AG04449 (cell line): ENCODE results near the gene ROCK2.

Experiments
- CTCF ChIA-PET: fragments of 350-600 bp; formaldehyde crosslinking; extraction: SDS; loops from one replicate; lab custom pipeline; 2021; ENCODE audit warnings: antibody characterized with exemption; lab: Yijun Ruan, JAX
- POLR2A ChIA-PET: fragments of 400-600, 350-600 bp; formaldehyde crosslinking; extraction: SDS; loops from one replicate; lab custom pipeline; 2020; ENCODE audit warnings: antibody characterized with exemption, inconsistent platforms; lab: Yijun Ruan, JAX
- DNase-seq: peaks from one replicate; pipeline ENCODE4 v3.0.0-alpha.2; 2010; ENCODE audit warnings: low read depth, low spot score
- H3K4me3 ChIP-seq: 2 replicates; pipeline ENCODE4 v1.5.1; 2011; ENCODE audit warnings: low read depth, mild to moderate bottlenecking, control low read depth, low read length
- TF ChIP-seq, protein P1 (sequence below): IDR thresholded peaks from one replicate; pipeline ENCODE4 v1.5.1; 2011; ENCODE audit warnings: mild to moderate bottlenecking, moderate library complexity, low read length, control low read depth, inconsistent platforms; ENCODE audit not compliant: insufficient read depth; ENCODE audit errors: missing control alignments

ROCK2 gene

DNA sequence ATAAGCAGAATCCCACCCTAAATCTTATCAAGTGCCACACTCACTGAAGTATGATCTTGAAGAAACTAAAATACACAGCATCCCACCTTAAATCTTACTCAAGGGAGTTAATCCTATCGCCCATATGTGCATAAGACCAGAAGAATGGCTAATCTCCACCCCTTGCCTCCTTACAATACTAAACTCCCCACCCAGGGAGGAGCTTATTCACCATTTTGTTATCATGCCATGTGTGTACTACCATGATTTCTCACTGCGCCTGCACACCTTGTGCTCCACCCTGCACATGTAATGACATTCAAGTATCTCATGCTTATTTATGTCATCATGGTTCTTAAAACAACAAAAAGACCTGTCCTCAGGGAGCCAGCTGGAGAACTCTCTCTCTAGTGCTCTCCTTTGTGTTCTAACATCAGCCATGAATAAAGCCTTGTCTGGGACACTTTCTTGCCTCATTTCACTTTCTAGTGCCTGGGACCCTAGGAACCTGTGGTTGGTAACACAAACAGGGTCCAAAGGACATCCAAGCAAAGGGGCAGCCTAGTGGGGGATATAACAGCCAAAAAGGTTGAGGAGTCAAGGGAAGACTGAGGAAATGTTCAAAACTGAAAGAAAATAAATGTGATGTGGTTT, 101.8 kb downstream of the ROCK2 start:
- ChIA-PET POLR2A (no interaction called here), CTCF (interaction anchor here (1.2 to 3.3 kb wide), 3 partner anchors 169 to 205 kb away, joined by 3 to 11 read pairs (median 4); no protein-coding TSS in a partner anchor)
- DNase-seq, result no peak
- H3K4me3 ChIP-seq, result no peak overlapping the region
- TF ChIP-seq, protein P1, sequence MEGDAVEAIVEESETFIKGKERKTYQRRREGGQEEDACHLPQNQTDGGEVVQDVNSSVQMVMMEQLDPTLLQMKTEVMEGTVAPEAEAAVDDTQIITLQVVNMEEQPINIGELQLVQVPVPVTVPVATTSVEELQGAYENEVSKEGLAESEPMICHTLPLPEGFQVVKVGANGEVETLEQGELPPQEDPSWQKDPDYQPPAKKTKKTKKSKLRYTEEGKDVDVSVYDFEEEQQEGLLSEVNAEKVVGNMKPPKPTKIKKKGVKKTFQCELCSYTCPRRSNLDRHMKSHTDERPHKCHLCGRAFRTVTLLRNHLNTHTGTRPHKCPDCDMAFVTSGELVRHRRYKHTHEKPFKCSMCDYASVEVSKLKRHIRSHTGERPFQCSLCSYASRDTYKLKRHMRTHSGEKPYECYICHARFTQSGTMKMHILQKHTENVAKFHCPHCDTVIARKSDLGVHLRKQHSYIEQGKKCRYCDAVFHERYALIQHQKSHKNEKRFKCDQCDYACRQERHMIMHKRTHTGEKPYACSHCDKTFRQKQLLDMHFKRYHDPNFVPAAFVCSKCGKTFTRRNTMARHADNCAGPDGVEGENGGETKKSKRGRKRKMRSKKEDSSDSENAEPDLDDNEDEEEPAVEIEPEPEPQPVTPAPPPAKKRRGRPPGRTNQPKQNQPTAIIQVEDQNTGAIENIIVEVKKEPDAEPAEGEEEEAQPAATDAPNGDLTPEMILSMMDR, result no peak

DNA sequence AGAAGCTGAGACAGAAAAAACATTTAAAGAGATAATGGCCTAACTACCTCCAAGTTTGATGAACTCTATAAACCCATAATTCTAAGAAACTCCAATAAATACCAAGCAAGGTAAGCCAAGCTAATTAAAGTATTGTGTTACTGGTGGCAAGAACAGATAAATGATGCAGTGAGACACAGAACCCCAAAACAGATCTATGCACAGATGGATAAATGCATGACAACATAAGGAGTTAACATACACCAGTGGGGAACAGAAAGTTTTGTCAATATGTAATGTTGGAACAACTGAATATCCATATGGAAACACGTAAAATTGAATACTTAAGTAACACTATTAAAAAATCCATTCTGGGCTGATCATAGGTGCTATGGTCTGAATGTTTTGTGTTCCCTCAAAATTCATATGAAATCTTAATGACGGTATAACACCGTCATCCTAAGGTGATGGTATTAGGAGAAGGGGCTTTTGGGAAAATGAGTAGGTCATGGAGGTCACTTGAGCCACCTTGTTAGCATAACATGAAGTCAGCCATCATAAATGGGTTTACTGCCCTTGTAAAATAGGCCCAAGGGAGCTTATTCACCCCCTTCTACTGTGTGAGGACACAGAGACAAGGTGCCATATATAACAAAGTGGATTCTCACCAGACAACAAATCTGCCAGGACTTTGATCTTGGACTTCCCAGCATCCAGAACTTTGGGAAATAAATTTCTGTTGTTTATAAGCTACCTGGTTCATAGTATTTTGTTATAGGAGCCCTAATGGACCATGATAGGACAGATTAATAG, 102.8 kb downstream of the ROCK2 start:
- ChIA-PET POLR2A (no interaction called here), CTCF (interaction anchor here (0.6 to 3.3 kb wide), 6 partner anchors 8 to 341 kb away, joined by 3 to 11 read pairs (median 4); no protein-coding TSS in a partner anchor)
- TF ChIP-seq, protein P1, result no peak
- H3K4me3 ChIP-seq, result no peak overlapping the region
- DNase-seq, result no peak

GRCh38 chr2:11239666-11240462, 104.6 kb downstream of the ROCK2 start:
- ChIA-PET CTCF (interaction anchor here (1.1 to 3.3 kb wide), 5 partner anchors 9 to 207 kb away, joined by 3 to 11 read pairs (median 6); no protein-coding TSS in a partner anchor), POLR2A (no interaction called here)
- no peak for DNase-seq
- TF ChIP-seq, protein P1, result no peak
- no peak overlapping the region for H3K4me3 ChIP-seq

- POLR2A ChIA-PET, result no interaction called here
- CTCF ChIA-PET, result interaction anchor here (1.1 to 3.3 kb wide), 4 partner anchors 9 to 211 kb away, joined by 3 to 11 read pairs (median 6); no protein-coding TSS in a partner anchor
- TF ChIP-seq, protein P1, result no peak
- no peak overlapping the region for H3K4me3 ChIP-seq
- no peak for DNase-seq
These were observed 105.3 kb downstream of the ROCK2 start for GRCh38 chr2:11239147-11239546.

DNA sequence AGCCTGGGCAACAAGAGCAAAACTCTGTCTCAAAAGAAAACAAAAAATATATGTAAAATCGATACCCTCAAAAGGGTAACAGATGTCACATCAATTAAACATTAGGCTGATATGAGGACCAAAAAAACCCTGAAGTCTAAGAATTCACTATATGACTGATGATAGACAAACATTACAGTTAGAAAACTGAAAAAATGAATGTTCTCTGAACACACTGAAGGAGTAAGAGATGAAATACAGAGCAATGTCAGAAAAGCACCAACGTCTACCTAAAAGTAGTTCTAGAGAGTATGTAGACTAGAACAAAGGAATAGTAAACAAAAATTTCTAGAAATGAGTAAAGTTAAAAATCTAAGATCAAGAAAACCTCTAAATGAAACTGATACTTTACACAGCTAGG, 107.3 kb downstream of the ROCK2 start:
- CTCF ChIA-PET, result interaction anchor here (1.3 to 9.7 kb wide), 3 partner anchors 174 to 211 kb away, joined by 5 to 135 read pairs (median 58); no protein-coding TSS in a partner anchor
- H3K4me3 ChIP-seq, result no peak overlapping the region
- DNase-seq, result no peak
- TF ChIP-seq, protein P1, result no peak
- POLR2A ChIA-PET, result no interaction called here
